Natural killer cell (primary cell): ENCODE data around the gene MXD4. TPM values are rescaled to one million over a fixed set of nuclear protein-coding genes. Genes with fewer than 3 reads are reported as not detected.

Source experiments
- ATAC-seq, 3 donors: fragments of 150-1000 bp in 2 of 3; fragments of 200-7000 bp in 1 of 3; cut with Tn5 transposase; 1 replicate in 1 of 3; 2 replicates in 2 of 3; pipeline ENCODE4 v1.10.0; 2021; ENCODE audit warnings: mild to moderate bottlenecking in 2 of 3, moderate library complexity in 2 of 3
- DNase-seq, 2 donors: peaks; one replicate each; pipeline versions ENCODE4 v3.0.0 to v3.0.0-alpha.2; 2013 to 2021; ENCODE audit warnings: mixed read lengths in 1 of 2
- H3K27ac ChIP-seq: one replicate; pipeline ENCODE4 v1.5.1; 2013; ENCODE audit warnings: mild to moderate bottlenecking, low read length
- H3K27me3 ChIP-seq: one replicate; pipeline ENCODE4 v1.6.1; 2013; ENCODE audit warnings: low read length; ENCODE audit not compliant: control insufficient read depth, insufficient read depth
- H3K36me3 ChIP-seq: one replicate; pipeline ENCODE4 v1.6.1; 2013; ENCODE audit warnings: low read length; ENCODE audit not compliant: control insufficient read depth, insufficient read depth
- H3K4me1 ChIP-seq: one replicate; pipeline ENCODE4 v1.6.1; 2013; ENCODE audit warnings: low read length; ENCODE audit not compliant: control insufficient read depth, insufficient read depth
- H3K4me3 ChIP-seq: one replicate; pipeline ENCODE4 v1.5.1; 2013; ENCODE audit warnings: low read length
- H3K9me3 ChIP-seq: one replicate; pipeline ENCODE4 v1.6.1; 2013; ENCODE audit warnings: low read length; ENCODE audit not compliant: control insufficient read depth, insufficient read depth
- H3K27ac Mint-ChIP-seq, 2 donors: one replicate each; pipeline ENCODE4 v1.8.0; 2022; ENCODE audit warnings: mild to moderate bottlenecking in 2 of 2, mixed read lengths in 2 of 2, moderate library complexity in 1 of 2
- H3K27me3 Mint-ChIP-seq, 2 donors: one replicate each; pipeline ENCODE4 v1.8.0; 2022; ENCODE audit warnings: low read depth in 2 of 2, mixed read lengths in 2 of 2
- H3K36me3 Mint-ChIP-seq: one replicate; pipeline ENCODE4 v1.8.0; 2022; ENCODE audit warnings: mixed read lengths
- H3K4me1 Mint-ChIP-seq, 2 donors: one replicate each; pipeline ENCODE4 v1.8.0; 2022; ENCODE audit warnings: mixed read lengths in 2 of 2
- H3K4me3 Mint-ChIP-seq: one replicate; pipeline ENCODE4 v1.8.0; 2022; ENCODE audit warnings: mild to moderate bottlenecking, moderate library complexity, mixed read lengths
- H3K9me3 Mint-ChIP-seq, 2 donors: one replicate each; pipeline ENCODE4 v1.8.0; 2022; ENCODE audit warnings: mixed read lengths in 2 of 2
- CTCF ChIP-seq: fragments of 200-600 bp; IDR thresholded peaks from one replicate; pipeline ENCODE4 v1.8.0; 2022; ENCODE audit warnings: antibody characterized with exemption
- WGBS: methylation state at CpG from one replicate; pipeline ENCODE4 v1.1.7; 2013; ENCODE audit warnings: missing lambda C conversion rate; ENCODE audit not compliant: insufficient coverage; 5-methylcytosine and 5-hydroxymethylcytosine counted together
- intact Hi-C: fragments of 100-400 bp; cut with micrococcal nuclease; formaldehyde crosslinking; loops from one replicate; pipeline ENCODE4 v1.14.2; 2022
- total RNA-seq, 4 donors: library from RNA; stranded (reverse); fragments of 120-200 nt in 1 of 4; gene quantifications; one replicate each; pipeline versions ENCODE4 v1.2.3 to v1.2.4, GENCODE V29; 2013 to 2022

MXD4 gene
- total RNA-seq, 3 donors from 2014 or later (not counting 1 experiment from before 2014, with no cell fraction given), result 141 to 172 (median 166) TPM

- Histone ChIP-seq H3K36me3 (no peaks in the 10 kb centered on the region), H3K4me1 (peaks cover 39% of the 10 kb centered on the region), H3K27ac (no peak overlapping the region), H3K27me3 (no peaks in the 10 kb centered on the region), H3K4me3 (no peak overlapping the region), H3K9me3 (no peaks in the 10 kb centered on the region)
- no peak overlapping the region for H3K4me3 Mint-ChIP-seq
- intact Hi-C loops, result loop anchor here (1.0 to 2.0 kb wide), 4 partner anchors 10 to 121 kb away; partner anchors contain the start of gene MXD4
- ATAC-seq (no peak), DNase-seq (no peak)
- TF ChIP-seq CTCF, result no peak
- H3K27ac Mint-ChIP-seq, result peak overlapping the region; percentile 95
- 95% methylated on average over 20 of the region's 20 CpGs for WGBS
- peaks cover 11 to 24% of the 10 kb centered on the region in 2 donors for H3K4me1 Mint-ChIP-seq
- H3K9me3 Mint-ChIP-seq, result no peaks in the 10 kb centered on the region
- H3K27me3 Mint-ChIP-seq, result no peaks in the 10 kb centered on the region
- no peaks in the 10 kb centered on the region for H3K36me3 Mint-ChIP-seq
These were observed 30.1 kb upstream of the MXD4 start for GRCh38 chr4:2291705-2292645.

DNA sequence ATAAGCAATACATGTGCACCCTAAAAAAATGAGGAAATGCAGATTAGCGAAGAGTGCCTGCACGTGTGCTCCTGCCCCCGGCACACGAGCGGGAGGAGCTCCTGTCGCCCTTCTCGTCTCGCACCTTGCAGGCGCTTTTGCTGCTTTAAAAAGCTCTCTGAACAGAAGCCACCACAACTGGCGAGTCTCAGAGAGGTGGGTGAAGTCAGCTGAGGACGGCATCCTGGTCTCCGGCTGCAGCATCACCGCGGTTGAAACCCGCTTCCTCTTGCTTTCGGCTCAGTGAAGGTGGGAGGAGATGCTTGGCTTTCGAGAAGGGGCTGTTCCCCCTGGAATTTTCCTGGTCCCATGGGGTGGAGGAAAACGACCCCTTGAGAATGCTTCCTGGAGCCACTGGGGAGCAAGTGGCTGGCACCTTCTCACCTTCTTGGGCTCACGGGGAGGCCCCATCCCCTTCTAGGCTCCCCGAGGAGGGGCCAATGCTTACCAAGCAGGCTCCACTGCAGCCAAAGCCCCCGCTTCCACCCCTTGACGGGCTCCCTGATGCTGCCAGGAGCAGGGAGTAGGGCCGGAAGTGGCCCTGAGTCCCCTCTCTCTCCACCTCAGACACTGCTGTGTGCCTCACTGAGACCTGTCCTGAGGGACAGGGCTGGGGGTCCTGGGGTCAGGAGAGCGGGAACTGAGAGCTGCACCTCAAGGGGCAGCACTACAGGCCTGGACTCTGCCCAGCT lies 29.2 kb upstream of the MXD4 start:
- no peaks in the 10 kb centered on the region for H3K36me3 Mint-ChIP-seq
- Histone ChIP-seq H3K9me3 (no peaks in the 10 kb centered on the region), H3K4me3 (no peak overlapping the region), H3K27ac (peak overlapping the region; percentile 72), H3K36me3 (no peaks in the 10 kb centered on the region), H3K4me1 (peaks cover 39% of the 10 kb centered on the region), H3K27me3 (no peaks in the 10 kb centered on the region)
- peaks cover 11 to 24% of the 10 kb centered on the region in 2 donors for H3K4me1 Mint-ChIP-seq
- peak overlapping the region; percentile 87 for H3K4me3 Mint-ChIP-seq
- H3K27me3 Mint-ChIP-seq, result no peaks in the 10 kb centered on the region
- peak; percentile 78 to 95 for DNase-seq
- ATAC-seq, result peak; percentile 88 to 92 (median 92)
- WGBS, result 6% methylated on average over 24 of the region's 24 CpGs
- TF ChIP-seq CTCF, result no peak
- H3K27ac Mint-ChIP-seq, result peak overlapping the region; percentile 95
- intact Hi-C loops, result loop anchor here (1.0 to 2.0 kb wide), 4 partner anchors 9 to 122 kb away; partner anchors contain the start of gene MXD4
- H3K9me3 Mint-ChIP-seq, result no peaks in the 10 kb centered on the region

GRCh38 chr4:2290488-2290887 lies 28.6 kb upstream of the MXD4 start:
- H3K9me3 ChIP-seq, result no peaks in the 10 kb centered on the region
- WGBS, result 80% methylated on average over 9 of the region's 9 CpGs
- H3K36me3 ChIP-seq, result no peaks in the 10 kb centered on the region
- peaks cover 40% of the 10 kb centered on the region for H3K4me1 ChIP-seq
- peaks cover 11 to 22% of the 10 kb centered on the region in 2 donors for H3K4me1 Mint-ChIP-seq
- peak overlapping the region; percentile 87 for H3K4me3 Mint-ChIP-seq
- no peak for ATAC-seq
- no peaks in the 10 kb centered on the region for H3K9me3 Mint-ChIP-seq
- H3K27ac Mint-ChIP-seq, result peak overlapping the region; percentile 95
- H3K27me3 ChIP-seq, result no peaks in the 10 kb centered on the region
- H3K36me3 Mint-ChIP-seq, result no peaks in the 10 kb centered on the region
- no peak for DNase-seq
- intact Hi-C loops, result loop anchor here (2.0 kb wide), 1 partner anchor 64 kb away; no protein-coding TSS in a partner anchor
- no peak for TF ChIP-seq CTCF
- no peaks in the 10 kb centered on the region for H3K27me3 Mint-ChIP-seq
- H3K27ac ChIP-seq, result peak overlapping the region; percentile 72
- H3K4me3 ChIP-seq, result no peak overlapping the region
